ENCODE data around the gene SLIT1.

DNA sequence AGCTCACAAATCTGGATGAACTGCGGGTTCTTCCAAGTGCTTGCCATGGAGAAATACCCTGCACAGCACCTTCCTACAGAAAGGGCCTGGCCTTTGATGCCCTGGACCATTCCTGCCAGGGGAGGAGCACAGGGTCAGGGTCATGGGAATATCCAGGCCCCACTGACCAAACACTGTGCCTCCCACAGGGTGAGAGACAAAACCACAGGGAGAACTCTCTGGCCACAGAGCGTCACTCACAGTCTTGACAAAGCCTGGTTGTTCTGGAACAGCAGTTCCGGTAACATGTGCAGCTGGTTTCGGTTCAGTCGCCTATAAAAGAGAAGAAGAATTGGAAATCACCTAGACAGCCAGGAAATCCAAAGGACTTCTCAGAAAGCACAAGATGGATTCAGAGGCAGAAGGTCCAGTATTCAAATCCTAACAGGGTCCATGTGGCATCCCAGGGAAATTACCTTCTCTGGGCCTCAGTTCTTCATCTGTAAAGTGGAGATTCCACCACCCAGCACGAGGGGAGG, 28.1 kb downstream of the SLIT1 start:
- TF ChIP-seq EZH2 (IDR thresholded peaks at IDR 0.05; ENCODE audit: borderline replicate concordance, low read length): no peak
- TF ChIP-seq, protein P1, sequence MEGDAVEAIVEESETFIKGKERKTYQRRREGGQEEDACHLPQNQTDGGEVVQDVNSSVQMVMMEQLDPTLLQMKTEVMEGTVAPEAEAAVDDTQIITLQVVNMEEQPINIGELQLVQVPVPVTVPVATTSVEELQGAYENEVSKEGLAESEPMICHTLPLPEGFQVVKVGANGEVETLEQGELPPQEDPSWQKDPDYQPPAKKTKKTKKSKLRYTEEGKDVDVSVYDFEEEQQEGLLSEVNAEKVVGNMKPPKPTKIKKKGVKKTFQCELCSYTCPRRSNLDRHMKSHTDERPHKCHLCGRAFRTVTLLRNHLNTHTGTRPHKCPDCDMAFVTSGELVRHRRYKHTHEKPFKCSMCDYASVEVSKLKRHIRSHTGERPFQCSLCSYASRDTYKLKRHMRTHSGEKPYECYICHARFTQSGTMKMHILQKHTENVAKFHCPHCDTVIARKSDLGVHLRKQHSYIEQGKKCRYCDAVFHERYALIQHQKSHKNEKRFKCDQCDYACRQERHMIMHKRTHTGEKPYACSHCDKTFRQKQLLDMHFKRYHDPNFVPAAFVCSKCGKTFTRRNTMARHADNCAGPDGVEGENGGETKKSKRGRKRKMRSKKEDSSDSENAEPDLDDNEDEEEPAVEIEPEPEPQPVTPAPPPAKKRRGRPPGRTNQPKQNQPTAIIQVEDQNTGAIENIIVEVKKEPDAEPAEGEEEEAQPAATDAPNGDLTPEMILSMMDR (IDR thresholded peaks at IDR 0.05; ENCODE audit: low read length): no peak
